Liver (tissue), 9 donors: ENCODE measurements around the gene GNAI3. TPM values are rescaled to one million over a fixed set of nuclear protein-coding genes. Genes with fewer than 3 reads are reported as not detected.

Source experiments
- DNase-seq: peaks from one replicate; pipeline ENCODE4 v3.0.0-alpha.2; 2017; ENCODE audit warnings: low spot score
- H3K27ac ChIP-seq, 2 donors: one replicate each; pipeline ENCODE4 v1.7.0; 2013; ENCODE audit warnings: inconsistent platforms in 2 of 2, low read length in 2 of 2, control low read depth in 1 of 2, low read depth in 1 of 2, mild to moderate bottlenecking in 1 of 2
- H3K27me3 ChIP-seq, 4 donors: one replicate each; pipeline versions ENCODE4 v1.6.1 to v1.7.0; 2013; ENCODE audit warnings: low read length in 3 of 4, inconsistent platforms in 1 of 4, mild to moderate bottlenecking in 1 of 4, moderate library complexity in 1 of 4; ENCODE audit not compliant: control insufficient read depth in 4 of 4, insufficient read depth in 4 of 4
- H3K36me3 ChIP-seq, 4 donors: one replicate each; pipeline versions ENCODE4 v1.6.1 to v1.7.0; 2013; ENCODE audit warnings: low read length in 3 of 4, mild to moderate bottlenecking in 3 of 4, low read depth in 1 of 4, moderate library complexity in 1 of 4; ENCODE audit not compliant: control insufficient read depth in 4 of 4, insufficient read depth in 3 of 4
- H3K4me1 ChIP-seq, 4 donors: one replicate each; pipeline versions ENCODE4 v1.6.1 to v1.7.0; 2013; ENCODE audit warnings: low read length in 3 of 4, mild to moderate bottlenecking in 3 of 4, moderate library complexity in 1 of 4; ENCODE audit not compliant: control insufficient read depth in 4 of 4, insufficient read depth in 4 of 4
- H3K4me3 ChIP-seq, 3 donors: one replicate each; pipeline versions ENCODE4 v1.6.1 to v1.7.0; 2013; ENCODE audit warnings: low read length in 3 of 3, control low read depth in 1 of 3, low read depth in 1 of 3, mild to moderate bottlenecking in 1 of 3
- H3K9ac ChIP-seq, 2 donors: one replicate each; pipeline ENCODE4 v1.7.0; 2013; ENCODE audit warnings: low read length in 2 of 2, mild to moderate bottlenecking in 2 of 2, moderate library complexity in 2 of 2, control low read depth in 1 of 2, low read depth in 1 of 2
- H3K9me3 ChIP-seq, 4 donors: one replicate each; pipeline versions ENCODE4 v1.6.1 to v1.7.0; 2013; ENCODE audit warnings: low read length in 3 of 4; ENCODE audit not compliant: control insufficient read depth in 4 of 4
- ATF3 ChIP-seq: IDR thresholded peaks from 2 replicates; pipeline ENCODE4 v1.6.1; 2016; ENCODE audit warnings: antibody characterized with exemption
- CTCF ChIP-seq: fragments of 150-350 bp; IDR thresholded peaks from 2 replicates; pipeline ENCODE4 v1.5.1; 2017; ENCODE audit warnings: improper control_type of control experiment, low read depth, low read length; ENCODE audit not compliant: missing input control
- EGR1 ChIP-seq, 2 donors: IDR thresholded peaks; 2 replicates each; pipeline ENCODE4 v1.6.1; 2016 to 2018; ENCODE audit warnings: antibody characterized with exemption in 2 of 2, low read depth in 2 of 2
- FOXA1 ChIP-seq: IDR thresholded peaks from 2 replicates; pipeline ENCODE4 v1.6.1; 2016; ENCODE audit warnings: antibody characterized with exemption
- GABPA ChIP-seq, 2 donors: IDR thresholded peaks in 1 of 2; conservative IDR thresholded peaks in 1 of 2; 2 replicates each; pipeline ENCODE4 v1.6.1; 2016; ENCODE audit warnings: antibody characterized with exemption in 2 of 2, mild to moderate bottlenecking in 1 of 2, moderate library complexity in 1 of 2
- HNF4A ChIP-seq, 2 donors: conservative IDR thresholded peaks; 2 replicates each; pipeline ENCODE4 v1.6.1; 2016; ENCODE audit warnings: antibody characterized with exemption in 2 of 2, mild to moderate bottlenecking in 2 of 2
- HNF4G ChIP-seq: IDR thresholded peaks from 2 replicates; pipeline ENCODE4 v1.6.1; 2016; ENCODE audit warnings: antibody characterized with exemption
- JUND ChIP-seq, 2 donors: IDR thresholded peaks; 2 replicates each; pipeline ENCODE4 v1.6.1; 2016; ENCODE audit warnings: antibody characterized with exemption in 2 of 2
- NR2F2 ChIP-seq: IDR thresholded peaks from 2 replicates; pipeline ENCODE4 v1.6.1; 2016; ENCODE audit warnings: antibody characterized with exemption
- RAD21 ChIP-seq, 2 donors: IDR thresholded peaks; 2 replicates each; pipeline ENCODE4 v1.6.1; 2016; ENCODE audit warnings: antibody characterized with exemption in 2 of 2, mild to moderate bottlenecking in 2 of 2
- RXRA ChIP-seq, 2 donors: IDR thresholded peaks; 2 replicates each; pipeline ENCODE4 v1.6.1; 2017 to 2018; ENCODE audit warnings: antibody characterized with exemption in 2 of 2, mild to moderate bottlenecking in 1 of 2
- SP1 ChIP-seq: IDR thresholded peaks from 2 replicates; pipeline ENCODE4 v1.6.1; 2018; ENCODE audit warnings: antibody characterized with exemption, mild to moderate bottlenecking
- TAF1 ChIP-seq: conservative IDR thresholded peaks from 2 replicates; pipeline ENCODE4 v1.6.1; 2016; ENCODE audit warnings: antibody characterized with exemption, mild to moderate bottlenecking
- YY1 ChIP-seq: IDR thresholded peaks from 2 replicates; pipeline ENCODE4 v1.6.1; 2016; ENCODE audit warnings: antibody characterized with exemption, mild to moderate bottlenecking
- ZBTB33 ChIP-seq: IDR thresholded peaks from 2 replicates; pipeline ENCODE4 v1.6.1; 2016; ENCODE audit warnings: antibody characterized with exemption
- WGBS: extraction: QIAGEN DNeasy Blood & Tissue Kit; methylation state at CpG from one replicate; pipeline ENCODE4 v1.1.7; 2013; 5-methylcytosine and 5-hydroxymethylcytosine counted together
- polyA plus RNA-seq, 2 donors: library from polyadenylated mRNA; stranded (reverse) in 1 of 2; unstranded in 1 of 2; fragments of 200-250 nt in 1 of 2; fragments of >200 nt in 1 of 2; fragmentation: Nextera tagmentation in 1 of 2; extraction: Ambion mirVana in 1 of 2; gene quantifications; one replicate each; pipeline versions ENCODE4 v1.2.1 to v1.2.3, GENCODE V29; 2013 to 2015
- total RNA-seq, 2 donors: library from RNA; depleted of rRNA; stranded (reverse); fragments of >200 nt; gene quantifications; one replicate each; pipeline ENCODE4 v1.2.3, GENCODE V29; 2014
- donor health status: healthy.
- donor health status: healthy.
- donor health status: healthy.
- donor health status: healthy.
- donor health status: healthy.

GNAI3 gene
- total and polyA plus RNA-seq, 4 donors = 1.9 to 6.5 (median 4.3) TPM

GRCh38 chr1:109564194-109564878, 15.9 kb downstream of the GNAI3 start:
- H3K27me3 ChIP-seq = no peaks in the 10 kb centered on the region
- DNase-seq = no peak
- TF ChIP-seq ZBTB33 (no peak), JUND (IDR thresholded peaks at IDR 0.05) (no peak), RXRA (IDR thresholded peaks at IDR 0.05) (no peak), GABPA (IDR thresholded peaks at IDR 0.05 in 1 of 2, conservative IDR thresholded peaks at IDR 0.05 in 1 of 2) (no peak), ATF3 (no peak), FOXA1 (no peak)
- H3K4me3 ChIP-seq = no peak overlapping the region
- no peak overlapping the region for H3K9ac ChIP-seq
- H3K36me3 ChIP-seq = no peaks in the 10 kb centered on the region
- no peaks in the 10 kb centered on the region for H3K9me3 ChIP-seq
- 74% methylated on average over 7 of the region's 7 CpGs for WGBS
- H3K27ac ChIP-seq = no peak overlapping the region
- peaks cover 11 to 40% (median 37%) of the 10 kb centered on the region in 4 donors for H3K4me1 ChIP-seq

DNA sequence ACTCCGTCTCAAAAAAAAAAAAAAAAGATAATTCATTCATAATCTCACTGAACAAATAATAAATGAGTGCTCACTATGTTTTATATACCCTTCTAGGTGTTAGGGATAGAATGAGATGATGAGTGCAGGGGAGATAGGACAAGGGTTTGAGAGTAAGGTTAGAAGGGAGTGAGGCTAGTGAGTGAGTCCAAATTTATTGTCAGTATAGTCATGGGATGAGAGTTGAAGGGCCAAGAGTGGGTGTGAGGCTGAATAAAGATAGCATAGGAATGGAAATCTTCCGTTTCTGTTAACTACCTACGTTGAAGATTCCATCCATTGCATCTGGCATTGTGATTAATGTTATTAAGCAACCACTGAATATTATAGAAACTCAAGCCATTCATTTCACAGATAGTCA, 16.8 kb downstream of the GNAI3 start:
- no peaks in the 10 kb centered on the region for H3K27me3 ChIP-seq
- no peak overlapping the region for H3K27ac ChIP-seq
- 97% methylated on average over 3 of the region's 3 CpGs for WGBS
- no peak overlapping the region for H3K4me3 ChIP-seq
- DNase-seq = no peak
- no peak for TF ChIP-seq SP1
- no peak overlapping the region for H3K9ac ChIP-seq
- no peaks in the 10 kb centered on the region for H3K9me3 ChIP-seq
- H3K4me1 ChIP-seq = peaks cover 11 to 40% (median 37%) of the 10 kb centered on the region in 4 donors
- no peaks in the 10 kb centered on the region for H3K36me3 ChIP-seq

GRCh38 chr1:109566982-109567381, 18.6 kb downstream of the GNAI3 start:
- Histone ChIP-seq H3K9ac (no peak overlapping the region), H3K36me3 (no peaks in the 10 kb centered on the region), H3K4me1 (peaks cover 11 to 40% (median 39%) of the 10 kb centered on the region in 4 donors), H3K27me3 (no peaks in the 10 kb centered on the region), H3K9me3 (no peaks in the 10 kb centered on the region), H3K27ac (no peak overlapping the region), H3K4me3 (no peak overlapping the region)
- no peak for TF ChIP-seq TAF1
- TF ChIP-seq HNF4G = no peak
- TF ChIP-seq RAD21 (IDR thresholded peaks at IDR 0.05) = no peak
- TF ChIP-seq RXRA (IDR thresholded peaks at IDR 0.05) = no peak
- TF ChIP-seq CTCF = no peak
- TF ChIP-seq EGR1 (IDR thresholded peaks at IDR 0.05; ENCODE audit: low read depth in 2 of 2) = no peak
- no peak for TF ChIP-seq HNF4A (conservative IDR thresholded peaks at IDR 0.05)
- no peak for TF ChIP-seq GABPA (IDR thresholded peaks at IDR 0.05 in 1 of 2, conservative IDR thresholded peaks at IDR 0.05 in 1 of 2)
- no peak for TF ChIP-seq FOXA1
- no peak for TF ChIP-seq ATF3
- TF ChIP-seq NR2F2 = no peak
- TF ChIP-seq YY1 = no peak
- 80% methylated on average over 1 of the region's 1 CpG for WGBS
- DNase-seq = no peak
